NCI-H526 (cell line): ENCODE measurements around the gene DENND11.
"Not testable (repeated sequence)": the region's sequence is repeated elsewhere in the genome, so short reads cannot be mapped to it uniquely, and the experiment has no call there.

Experiments used
- DNase-seq, 2 experiments: peaks; one replicate each; lab custom pipeline; 2025; lab: John Stamatoyannopoulos, UW

DENND11 gene

GRCh38 chr7:141706239-141707064 lies 4.5 kb upstream of the DENND11 start:
- DNase-seq, result no peak

GRCh38 chr7:141704741-141705140 lies 2.8 kb upstream of the DENND11 start:
- no peak for DNase-seq

- peak in 1 of 2 experiments; percentile 16 for DNase-seq
Observed at GRCh38 chr7:141704112-141704511, 2.1 kb upstream of the DENND11 start.

GRCh38 chr7:141702892-141703291 lies 926 bp upstream of the DENND11 start:
- peak in 1 of 2 experiments; percentile 33 for DNase-seq

- DNase-seq, result peak; percentile 53 to 83
Observed at GRCh38 chr7:141701489-141702046, 398 bp downstream of the DENND11 start.

- peak; percentile 31 to 49 for DNase-seq
Observed at GRCh38 chr7:141700848-141701371, 1.1 kb downstream of the DENND11 start.

GRCh38 chr7:141700296-141700847 lies 1.6 kb downstream of the DENND11 start:
- DNase-seq, result no peak

- no peak for DNase-seq
Observed at GRCh38 chr7:141699860-141700259, 2.1 kb downstream of the DENND11 start.

GRCh38 chr7:141698247-141699015 lies 3.5 kb downstream of the DENND11 start:
- DNase-seq, result peak in 1 of 2 experiments; percentile 6

GRCh38 chr7:141697211-141697871 lies 4.6 kb downstream of the DENND11 start:
- peak; percentile 66 to 79 for DNase-seq

GRCh38 chr7:141696348-141696747 lies 5.6 kb downstream of the DENND11 start:
- DNase-seq, result no peak

GRCh38 chr7:141695803-141696289 lies 6.1 kb downstream of the DENND11 start:
- peak in 1 of 2 experiments; percentile 68 for DNase-seq

- no peak for DNase-seq
Observed at GRCh38 chr7:141693082-141693481, 8.9 kb downstream of the DENND11 start.

GRCh38 chr7:141691961-141692360 lies 10.0 kb downstream of the DENND11 start:
- DNase-seq, result no peak

GRCh38 chr7:141691540-141691939 lies 10.4 kb downstream of the DENND11 start:
- no peak for DNase-seq

GRCh38 chr7:141689072-141689825 lies 12.7 kb downstream of the DENND11 start:
- not testable (repeated sequence) for DNase-seq

GRCh38 chr7:141688043-141688442 lies 13.9 kb downstream of the DENND11 start:
- no peak for DNase-seq

GRCh38 chr7:141686670-141687069 lies 15.3 kb downstream of the DENND11 start:
- DNase-seq, result no peak

GRCh38 chr7:141686074-141686473 lies 15.9 kb downstream of the DENND11 start:
- no peak for DNase-seq

GRCh38 chr7:141685285-141686023 lies 16.5 kb downstream of the DENND11 start:
- DNase-seq, result no peak
